ENCODE results near the gene ADAMTS17. TPM values are rescaled to one million over a fixed set of nuclear protein-coding genes. Genes with fewer than 3 reads are reported as not detected.

Gene ADAMTS17
- total RNA-seq, 1 donor from 2014 or later, result 0.06 TPM

- TF ChIP-seq CTCF (conservative IDR thresholded peaks at IDR 0.05; ENCODE audit: low read depth, low read length), result no peak
- no peak overlapping the region for H3K4me3 ChIP-seq (ENCODE audit: low read depth, low read length)
- no peak for DNase-seq (ENCODE audit: low read depth)
These were observed 84.7 kb downstream of the ADAMTS17 start for GRCh38 chr15:100256970-100257650.

- no peak overlapping the region for H3K4me3 ChIP-seq (ENCODE audit: low read depth, low read length)
- DNase-seq (ENCODE audit: low read depth), result no peak
- TF ChIP-seq CTCF (conservative IDR thresholded peaks at IDR 0.05; ENCODE audit: low read depth, low read length), result no peak
These were observed 85.4 kb downstream of the ADAMTS17 start for GRCh38 chr15:100256101-100256969.

- no peak for DNase-seq (ENCODE audit: low read depth)
- H3K4me3 ChIP-seq (ENCODE audit: low read depth, low read length), result no peak overlapping the region
- TF ChIP-seq CTCF (conservative IDR thresholded peaks at IDR 0.05; ENCODE audit: low read depth, low read length), result no peak
These were observed 86.1 kb downstream of the ADAMTS17 start for GRCh38 chr15:100255644-100256043.

- DNase-seq (ENCODE audit: low read depth), result no peak
- TF ChIP-seq CTCF (conservative IDR thresholded peaks at IDR 0.05; ENCODE audit: low read depth, low read length), result no peak
- no peak overlapping the region for H3K4me3 ChIP-seq (ENCODE audit: low read depth, low read length)
These were observed 87.1 kb downstream of the ADAMTS17 start for GRCh38 chr15:100254691-100255090.

DNA sequence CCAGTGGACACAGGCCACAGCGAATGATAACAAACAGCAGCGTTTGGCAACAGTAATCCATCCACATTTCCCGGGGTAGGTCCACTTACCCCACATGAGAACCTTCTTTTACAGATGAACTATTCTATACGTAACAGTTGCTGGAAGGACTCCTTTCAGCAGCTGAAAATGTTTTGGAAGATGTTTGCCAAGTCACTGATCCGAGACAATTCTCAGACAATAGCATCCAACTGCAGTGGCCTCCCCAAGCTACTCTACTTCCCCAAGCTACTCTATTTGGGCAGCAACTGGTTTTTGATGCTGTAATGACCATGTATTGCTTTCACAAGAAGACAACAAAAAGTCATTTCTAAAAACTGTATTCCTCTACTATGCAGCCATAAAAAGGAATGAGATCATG is 87.5 kb downstream of the ADAMTS17 start:
- DNase-seq (ENCODE audit: low read depth), result no peak
- no peak for TF ChIP-seq CTCF (conservative IDR thresholded peaks at IDR 0.05; ENCODE audit: low read depth, low read length)
- H3K4me3 ChIP-seq (ENCODE audit: low read depth, low read length), result no peak overlapping the region

DNA sequence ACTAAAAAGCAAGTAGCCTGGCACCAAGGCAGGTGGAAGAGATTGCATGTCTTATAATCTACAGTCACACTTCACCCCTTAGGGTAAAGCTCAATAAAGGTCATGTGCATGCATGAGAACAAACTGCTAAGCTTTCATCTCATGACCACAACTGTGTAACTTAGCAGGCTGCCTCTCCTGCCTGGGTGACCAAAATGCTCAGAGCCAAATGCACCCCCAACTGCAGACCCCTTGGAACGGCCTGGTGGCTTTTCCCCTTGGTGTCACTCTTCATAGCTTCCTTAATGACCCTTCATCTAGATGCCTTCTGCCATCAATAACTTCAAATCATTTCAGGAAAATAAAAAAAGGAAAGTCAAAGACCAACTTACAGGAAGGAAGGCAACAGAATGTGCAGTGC is 88.1 kb downstream of the ADAMTS17 start:
- no peak for TF ChIP-seq CTCF (conservative IDR thresholded peaks at IDR 0.05; ENCODE audit: low read depth, low read length)
- DNase-seq (ENCODE audit: low read depth), result no peak
- no peak overlapping the region for H3K4me3 ChIP-seq (ENCODE audit: low read depth, low read length)
